Germinal center (tissue), 1 donor: ENCODE measurements around the gene CALML6.
A peak's percentile ranks its signal among the peaks of the same experiment; 100 is the strongest.

Experiments
- DNase-seq: peaks from one replicate; pipeline ENCODE4 v3.0.0; 2012; ENCODE audit warnings: mixed read lengths, low spot score

Gene CALML6

DNA sequence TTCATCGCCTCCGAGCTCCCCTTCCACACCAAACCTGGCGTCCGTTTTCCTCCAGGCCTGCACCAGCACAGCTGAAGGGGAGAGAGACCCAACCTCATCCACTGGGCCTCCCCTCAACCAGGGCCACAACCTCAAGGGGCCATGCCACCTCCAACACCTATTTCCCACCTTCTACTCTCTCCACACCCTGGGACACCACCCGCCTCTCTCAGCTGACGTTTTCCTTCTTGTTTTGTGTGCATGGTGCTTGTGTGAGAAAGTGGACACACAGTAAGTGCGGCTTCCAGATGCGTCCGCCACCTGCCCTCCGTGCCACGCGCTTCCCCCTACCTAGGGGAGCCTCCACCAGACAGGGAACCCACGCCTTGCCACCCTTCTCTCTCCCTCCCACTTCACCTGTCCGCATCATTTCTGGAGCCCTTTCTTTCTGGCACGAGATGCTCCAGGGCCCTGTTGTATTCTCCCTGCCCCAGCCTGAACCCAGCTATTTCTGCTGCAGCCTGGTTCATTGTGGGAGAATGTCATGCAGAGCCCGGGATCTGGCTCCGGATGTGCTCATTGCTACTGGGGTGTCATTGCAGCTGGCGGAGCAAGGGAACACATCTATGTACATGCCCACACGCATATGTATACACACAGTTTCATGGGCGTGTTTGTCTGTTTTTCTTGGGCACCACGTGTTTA lies 22.8 kb upstream of the CALML6 start:
- no peak for DNase-seq

GRCh38 chr1:1892763-1893120 lies 22.3 kb upstream of the CALML6 start:
- no peak for DNase-seq

- DNase-seq: no peak
These were observed 21.6 kb upstream of the CALML6 start for GRCh38 chr1:1893291-1893985.

GRCh38 chr1:1893997-1894353 lies 21.1 kb upstream of the CALML6 start:
- DNase-seq: no peak

GRCh38 chr1:1894354-1895059 lies 20.6 kb upstream of the CALML6 start:
- no peak for DNase-seq

- DNase-seq: no peak
These were observed 20.0 kb upstream of the CALML6 start for GRCh38 chr1:1895060-1895418.

DNA sequence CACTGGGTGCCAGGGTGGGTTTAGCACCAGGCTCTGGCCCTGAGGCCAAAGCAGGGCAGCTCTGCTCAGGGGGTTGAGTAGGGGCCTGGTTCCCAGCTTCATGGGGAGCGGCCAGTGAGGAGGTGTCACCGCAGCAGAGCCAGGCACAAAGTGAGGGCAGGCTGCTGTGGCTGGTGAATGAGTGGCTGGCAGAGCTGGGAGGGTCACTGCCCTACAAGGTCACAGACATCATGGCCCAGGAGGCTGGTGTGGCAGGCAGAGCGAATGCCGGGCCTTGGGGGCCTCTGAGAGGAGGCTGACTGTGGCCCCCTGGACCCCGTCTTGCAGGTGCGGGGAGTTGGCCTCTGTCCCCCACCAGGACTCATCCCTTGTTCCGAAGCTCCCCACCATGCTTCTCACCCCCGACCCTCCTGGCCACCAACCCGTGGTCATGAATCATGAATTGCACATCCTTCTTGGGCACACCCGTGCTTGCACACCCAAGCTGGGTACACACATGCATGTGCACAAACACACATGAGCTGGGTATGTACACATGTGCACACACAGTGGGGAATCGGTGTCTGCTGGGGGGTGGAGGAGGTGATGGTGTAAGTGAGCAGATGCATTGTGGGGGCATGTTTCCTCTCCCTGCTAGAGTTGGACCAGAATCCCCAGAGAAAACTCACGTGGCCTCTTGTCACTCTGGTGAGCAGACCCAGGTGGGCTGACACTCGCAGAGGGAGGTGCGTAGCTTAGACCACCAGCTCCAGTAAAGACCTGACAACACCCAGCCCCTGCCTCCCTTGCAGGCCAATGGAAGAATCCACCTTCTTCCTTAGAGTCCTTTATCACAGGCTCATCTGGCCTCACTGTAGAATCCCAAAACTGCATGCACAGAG lies 19.4 kb upstream of the CALML6 start:
- peak; percentile 69 for DNase-seq

DNA sequence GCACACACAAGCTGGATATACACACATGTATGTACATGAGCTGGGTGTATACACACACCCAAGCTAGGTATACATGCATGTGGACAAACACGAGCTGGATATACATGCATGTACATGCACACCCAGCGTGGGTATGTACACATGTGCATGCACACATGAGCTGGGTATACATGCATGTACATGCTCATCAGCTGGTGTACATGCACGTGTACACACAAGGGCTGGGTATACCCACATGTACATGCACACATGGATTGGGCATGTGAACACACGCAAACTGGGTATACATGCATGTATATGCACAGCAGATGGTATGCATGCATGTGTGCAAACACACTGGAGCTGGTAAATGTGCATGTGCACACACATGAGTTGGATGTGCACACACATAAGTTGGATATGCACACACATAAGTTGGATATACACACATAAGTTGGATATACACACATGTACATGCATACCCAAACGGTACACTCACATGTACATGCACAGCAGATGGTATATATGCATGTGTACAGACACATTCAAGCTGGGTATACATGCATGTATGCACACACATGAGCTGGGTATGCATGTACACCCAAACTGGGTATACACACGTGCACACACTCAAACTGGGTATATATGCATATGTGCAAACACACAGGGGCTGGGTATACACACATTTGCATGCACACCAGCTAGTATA lies 16.7 kb upstream of the CALML6 start:
- DNase-seq: no peak

- DNase-seq: peak; percentile 58
These were observed 15.6 kb upstream of the CALML6 start for GRCh38 chr1:1899266-1899966.

GRCh38 chr1:1899967-1900327 lies 15.1 kb upstream of the CALML6 start:
- DNase-seq: no peak

- no peak for DNase-seq
These were observed 14.0 kb upstream of the CALML6 start for GRCh38 chr1:1900883-1901640.

GRCh38 chr1:1901641-1902294 lies 13.3 kb upstream of the CALML6 start:
- DNase-seq: no peak

DNA sequence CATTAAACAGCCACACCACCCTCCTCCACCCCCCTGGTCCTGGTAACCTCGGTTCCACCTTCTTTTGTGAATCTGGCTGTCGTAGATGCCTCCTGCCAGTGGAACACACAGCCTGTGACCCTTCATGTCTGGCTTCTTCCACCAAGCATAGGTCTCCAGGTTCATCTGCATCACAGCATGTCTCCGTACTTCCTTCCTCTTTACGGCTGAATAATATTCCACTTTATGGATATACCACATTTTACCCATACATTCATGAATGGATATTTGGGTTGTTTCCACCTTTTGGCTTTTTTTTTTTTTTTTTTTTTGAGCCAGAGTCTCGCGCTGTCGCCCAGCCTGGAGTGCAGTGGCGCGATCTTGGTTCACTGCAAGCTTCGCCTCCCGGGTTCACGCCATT lies 11.8 kb upstream of the CALML6 start:
- DNase-seq: no peak

- DNase-seq: peak; percentile 76
These were observed 8.6 kb upstream of the CALML6 start for GRCh38 chr1:1906185-1907097.

DNA sequence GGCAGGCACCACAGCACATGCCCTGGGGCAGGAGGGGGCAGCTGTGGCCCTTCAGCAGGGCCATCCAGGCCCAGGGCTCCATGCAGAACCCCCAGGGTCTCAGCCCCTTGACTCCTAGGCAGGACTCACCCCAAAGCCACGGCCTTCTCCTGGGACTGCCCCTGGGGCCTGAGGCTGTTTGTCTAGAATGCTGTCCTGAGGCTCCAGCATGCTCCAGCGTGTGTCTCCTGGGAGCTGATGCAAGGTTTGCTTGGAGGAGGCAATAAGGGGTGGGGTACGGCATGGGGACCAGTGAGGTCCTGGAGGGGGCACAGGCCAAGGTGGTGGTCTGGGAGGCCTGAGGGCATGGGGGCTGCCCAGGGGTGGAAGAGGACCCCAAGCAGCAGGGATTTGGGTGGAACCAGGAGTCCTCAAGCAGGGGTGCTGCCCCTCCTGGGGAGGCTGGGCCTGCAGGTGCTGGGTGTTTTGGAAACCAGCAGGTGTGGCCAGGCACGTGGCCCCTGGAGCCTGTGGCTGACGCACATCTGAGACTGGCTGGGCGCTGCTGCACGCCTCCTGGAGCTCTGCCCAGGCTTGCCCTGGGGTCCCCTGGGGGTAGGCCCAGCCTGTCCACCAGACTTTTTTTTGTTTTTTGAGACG lies 7.8 kb upstream of the CALML6 start:
- peak; percentile 47 for DNase-seq

GRCh38 chr1:1908506-1908791 lies 6.6 kb upstream of the CALML6 start:
- peak; percentile 62 for DNase-seq

GRCh38 chr1:1910033-1910465 lies 5.0 kb upstream of the CALML6 start:
- no peak for DNase-seq

GRCh38 chr1:1910651-1911331 lies 4.3 kb upstream of the CALML6 start:
- DNase-seq: no peak
